GM12872 (cell line): ENCODE data around the gene TMEM98.

Experiments
- CTCF ChIP-seq: IDR thresholded peaks from 3 replicates; pipeline ENCODE4 v1.5.1; 2011; ENCODE audit warnings: low read depth, mild to moderate bottlenecking, low read length, moderate library complexity; ENCODE audit not compliant: insufficient read depth

Gene TMEM98

GRCh38 chr17:32910769-32911168 is 17.2 kb upstream of the TMEM98 start:
- no peak for TF ChIP-seq CTCF

GRCh38 chr17:32912218-32912897 is 15.6 kb upstream of the TMEM98 start:
- no peak for TF ChIP-seq CTCF

GRCh38 chr17:32913593-32913992 is 14.4 kb upstream of the TMEM98 start:
- TF ChIP-seq CTCF, result no peak

GRCh38 chr17:32914181-32914580 is 13.8 kb upstream of the TMEM98 start:
- TF ChIP-seq CTCF, result no peak

- TF ChIP-seq CTCF, result no peak
These were observed 12.7 kb upstream of the TMEM98 start for GRCh38 chr17:32915245-32915644.

GRCh38 chr17:32916134-32916533 is 11.8 kb upstream of the TMEM98 start:
- TF ChIP-seq CTCF, result no peak

GRCh38 chr17:32917081-32917480 is 10.9 kb upstream of the TMEM98 start:
- no peak for TF ChIP-seq CTCF
